IMR-90 (cell line): ENCODE data around the gene NT5C1A. TPM values are rescaled to one million over a fixed set of nuclear protein-coding genes. Genes with fewer than 3 reads are reported as not detected.

Experiments used
- ATAC-seq: fragments of 200-7000 bp; cut with Tn5 transposase; 2 replicates; pipeline ENCODE4 v1.9.1; 2020; ENCODE audit warnings: low read depth, mild to moderate bottlenecking, moderate library complexity
- BruUV-seq: library from RNA; stranded (reverse); fragments of 400-500 nt; replicated peaks from 2 replicates; lab custom pipeline; 2021; lab: Mats Ljungman, UMichigan
- CTCF ChIA-PET: fragments of 300-600 bp; formaldehyde crosslinking; extraction: SDS; loops from one replicate; lab custom pipeline; 2021; ENCODE audit warnings: antibody characterized with exemption; lab: Yijun Ruan, JAX
- POLR2A ChIA-PET: fragments of 300-600 bp; sonication (Branson Sonifier 250); formaldehyde crosslinking; loops from one replicate; lab custom pipeline; 2022; ENCODE audit warnings: antibody characterized with exemption; ENCODE audit not compliant: unreplicated experiment; lab: Charles Lee
- DNase-seq: peaks from one replicate; pipeline ENCODE4 v3.0.0; 2013
- H2AFZ ChIP-seq: replicated peaks from 2 replicates; pipeline ENCODE3; 2013; ENCODE audit warnings: low read length, mild to moderate bottlenecking; ENCODE audit not compliant: poor library complexity
- H2AK5ac ChIP-seq: 2 replicates; pipeline ENCODE4 v1.6.1; 2013; ENCODE audit warnings: low read depth, low read length, inconsistent platforms
- H2AK9ac ChIP-seq: replicated peaks from 2 replicates; pipeline ENCODE3; 2013; ENCODE audit warnings: mild to moderate bottlenecking, low read depth, low read length, moderate library complexity; ENCODE audit not compliant: poor library complexity
- H2BK120ac ChIP-seq: 2 replicates; pipeline ENCODE4 v1.6.1; 2013; ENCODE audit warnings: low read depth, low read length, inconsistent platforms
- H2BK15ac ChIP-seq: 3 replicates; pipeline ENCODE4 v1.6.1; 2013; ENCODE audit warnings: low read depth, low read length, inconsistent platforms
- H2BK20ac ChIP-seq: 2 replicates; pipeline ENCODE4 v1.6.1; 2013; ENCODE audit warnings: low read depth, mild to moderate bottlenecking, inconsistent platforms, low read length, moderate library complexity
- H2BK5ac ChIP-seq: 2 replicates; pipeline ENCODE4 v1.6.1; 2013; ENCODE audit warnings: mild to moderate bottlenecking, low read depth, low read length, inconsistent platforms; ENCODE audit not compliant: poor library complexity, severe bottlenecking
- H3K14ac ChIP-seq: replicated peaks from 2 replicates; pipeline ENCODE4 v1.6.1; 2013; ENCODE audit warnings: low read depth, low read length, inconsistent platforms
- H3K18ac ChIP-seq: 2 replicates; pipeline ENCODE4 v1.6.1; 2013; ENCODE audit warnings: low read depth, low read length, control low read depth
- H3K23ac ChIP-seq: 2 replicates; pipeline ENCODE4 v1.6.1; 2013; ENCODE audit warnings: low read depth, low read length, inconsistent platforms
- H3K27ac ChIP-seq: 2 replicates; pipeline ENCODE4 v1.5.1; 2013; ENCODE audit warnings: mild to moderate bottlenecking, control low read depth, low read length; ENCODE audit not compliant: insufficient read depth
- H3K27me3 ChIP-seq: 2 replicates; pipeline ENCODE4 v1.6.1; 2013; ENCODE audit warnings: low read length; ENCODE audit not compliant: control insufficient read depth, insufficient read depth
- H3K36me3 ChIP-seq: 2 replicates; pipeline ENCODE4 v1.6.1; 2013; ENCODE audit warnings: low read length, mixed read lengths; ENCODE audit not compliant: control insufficient read depth, insufficient read depth
- H3K4ac ChIP-seq: 2 replicates; pipeline ENCODE4 v1.6.1; 2013; ENCODE audit warnings: low read depth, low read length, inconsistent platforms
- H3K4me1 ChIP-seq: 2 replicates; pipeline ENCODE4 v1.6.1; 2013; ENCODE audit warnings: low read length, mixed read lengths; ENCODE audit not compliant: control insufficient read depth, insufficient read depth
- H3K4me2 ChIP-seq: 2 replicates; pipeline ENCODE4 v1.6.1; 2013; ENCODE audit warnings: low read depth, mild to moderate bottlenecking, control low read depth, low read length, moderate library complexity
- H3K4me3 ChIP-seq: 2 replicates; pipeline ENCODE4 v1.5.1; 2013; ENCODE audit warnings: low read depth, mild to moderate bottlenecking, control low read depth, low read length, moderate library complexity; ENCODE audit not compliant: insufficient read depth
- H3K56ac ChIP-seq: 2 replicates; pipeline ENCODE4 v1.6.1; 2013; ENCODE audit warnings: low read length, inconsistent platforms; ENCODE audit not compliant: insufficient read depth; ENCODE audit errors: extremely low read depth
- H3K79me1 ChIP-seq, 2 experiments: 2 replicates each; pipeline ENCODE4 v1.6.1; 2013; ENCODE audit warnings: low read length in 2 of 2, inconsistent platforms in 1 of 2, low read depth in 1 of 2
- H3K9ac ChIP-seq: 2 replicates; pipeline ENCODE4 v1.6.1; 2013; ENCODE audit warnings: low read depth, low read length, control low read depth
- H3K9me1 ChIP-seq: 2 replicates; pipeline ENCODE4 v1.6.1; 2013; ENCODE audit warnings: low read length, inconsistent platforms; ENCODE audit not compliant: insufficient read depth
- H3K9me3 ChIP-seq: 2 replicates; pipeline ENCODE4 v1.6.1; 2013; ENCODE audit warnings: low read length; ENCODE audit not compliant: control insufficient read depth, insufficient read depth
- H4K20me1 ChIP-seq: 2 replicates; pipeline ENCODE4 v1.6.1; 2013; ENCODE audit warnings: low read length, inconsistent platforms; ENCODE audit not compliant: insufficient read depth
- H4K5ac ChIP-seq: 2 replicates; pipeline ENCODE4 v1.6.1; 2013; ENCODE audit warnings: mild to moderate bottlenecking, low read depth, low read length, control low read depth
- H4K8ac ChIP-seq, 2 experiments: 2 replicates each; pipeline ENCODE4 v1.6.1; 2013; ENCODE audit warnings: low read depth in 2 of 2, low read length in 2 of 2, control low read depth in 1 of 2, inconsistent platforms in 1 of 2
- H4K91ac ChIP-seq: 2 replicates; pipeline ENCODE4 v1.6.1; 2013; ENCODE audit warnings: low read depth, low read length, inconsistent platforms; ENCODE audit not compliant: insufficient read depth
- BHLHE40 ChIP-seq: fragments of 150-350 bp; IDR thresholded peaks from 2 replicates; pipeline ENCODE4 v1.6.1; 2016; ENCODE audit warnings: mild to moderate bottlenecking, low read depth, low read length
- CEBPB ChIP-seq: IDR thresholded peaks from 2 replicates; pipeline ENCODE4 v1.6.1; 2012; ENCODE audit warnings: low read depth, low read length, improper control_type of control experiment
- CTCF ChIP-seq: conservative IDR thresholded peaks from 2 replicates; pipeline ENCODE4 v1.5.1; 2012; ENCODE audit warnings: mild to moderate bottlenecking, low read depth, low read length, improper control_type of control experiment
- ELK1 ChIP-seq: fragments of 150-350 bp; IDR thresholded peaks from 2 replicates; pipeline ENCODE4 v1.6.1; 2016; ENCODE audit warnings: low read depth, mild to moderate bottlenecking, low read length, moderate library complexity, borderline replicate concordance
- FOS ChIP-seq: fragments of 150-350 bp; IDR thresholded peaks from 2 replicates; pipeline ENCODE4 v1.6.1; 2016; ENCODE audit warnings: low read depth, low read length
- MAFK ChIP-seq: IDR thresholded peaks from 2 replicates; pipeline ENCODE4 v1.6.1; 2012; ENCODE audit warnings: low read depth, low read length, improper control_type of control experiment
- NFE2L2 ChIP-seq: fragments of 150-350 bp; IDR thresholded peaks from 2 replicates; pipeline ENCODE4 v1.6.1; 2016; ENCODE audit warnings: low read depth, mild to moderate bottlenecking, low read length
- RAD21 ChIP-seq: IDR thresholded peaks from 2 replicates; pipeline ENCODE4 v1.6.1; 2012; ENCODE audit warnings: low read length, improper control_type of control experiment
- RCOR1 ChIP-seq: IDR thresholded peaks from 2 replicates; pipeline ENCODE4 v1.6.1; 2012; ENCODE audit warnings: mild to moderate bottlenecking, low read length, improper control_type of control experiment; ENCODE audit not compliant: insufficient replicate concordance
- RFX5 ChIP-seq: IDR thresholded peaks from 2 replicates; pipeline ENCODE4 v1.8.0; 2012; ENCODE audit warnings: low read depth, mild to moderate bottlenecking, low read length, moderate library complexity
- SMC3 ChIP-seq: fragments of 150-350 bp; IDR thresholded peaks from 2 replicates; pipeline ENCODE4 v1.6.1; 2016; ENCODE audit warnings: low read depth, mild to moderate bottlenecking, antibody characterized with exemption, low read length, moderate library complexity
- WGBS, 2 experiments: methylation state at CpG; one replicate each; pipeline versions ENCODE4 v1.1.5 to v1.1.7; 2013; ENCODE audit warnings: missing lambda C conversion rate in 2 of 2; ENCODE audit not compliant: insufficient read length in 1 of 2; ENCODE audit errors: extremely low coverage in 2 of 2; 5-methylcytosine and 5-hydroxymethylcytosine counted together
- dilution Hi-C: fragments of 300-500 bp; cut with HindIII; formaldehyde crosslinking; loops from one replicate; pipeline ENCODE4 v1.14.3; 2018; ENCODE audit warnings: low sequenced_read_pairs; ENCODE audit not compliant: unreplicated experiment
- in situ Hi-C: fragments of 300-500 bp; cut with MboI; formaldehyde crosslinking; loops from 3 replicates; pipeline ENCODE4 v1.14.3; 2019; ENCODE audit warnings: low sequenced_read_pairs, inconsistent platforms, mixed read lengths
- intact Hi-C: fragments of 100-400 bp; cut with micrococcal nuclease; formaldehyde crosslinking; loops from 2 replicates; pipeline ENCODE4 v1.10.0; 2022
- polyA plus RNA-seq, 3 experiments: library from polyadenylated mRNA; depleted of rRNA; stranded (reverse); fragments of >200 nt; gene quantifications; 2 replicates each; pipeline ENCODE4 v1.2.3, GENCODE V29; 2012; ENCODE audit warnings: low replicate concordance in 1 of 3
- total RNA-seq: library from RNA; depleted of rRNA; stranded (reverse); fragments of >200 nt; gene quantifications from 2 replicates; pipeline ENCODE4 v1.2.3, GENCODE V29; 2012

The NT5C1A gene
- total and polyA plus RNA-seq, 2 of the 4 experiments (the other 2 are of a cell fraction), result not detected

- DNase-seq (no peak), ATAC-seq (no peak)
- Histone ChIP-seq H3K9ac (no peak overlapping the region), H2BK120ac (no peak overlapping the region), H3K4me1 (peaks cover 5% of the 10 kb centered on the region; the same call in 1 of the 2 replicates), H2AK5ac (no peak overlapping the region), H3K23ac (no peak overlapping the region), H3K79me1 (no peaks in the 10 kb centered on the region), H2BK5ac (no peak overlapping the region), H4K8ac (no peak overlapping the region), H3K4me3 (no peak overlapping the region), H2AFZ (no peak overlapping the region), H4K91ac (no peak overlapping the region), H3K56ac (no peak overlapping the region), H3K18ac (no peak overlapping the region), H2AK9ac (no peak overlapping the region), H2BK20ac (no peak overlapping the region), H3K27me3 (peaks cover 24% of the 10 kb centered on the region), H4K5ac (no peak overlapping the region), H3K9me3 (0 out of 2 replicates have a peak, but pooled peaks cover 2% of the 10 kb centered on the region), H3K4me2 (no peak overlapping the region), H2BK15ac (no peak overlapping the region), H4K20me1 (no peaks in the 10 kb centered on the region), H3K36me3 (no peaks in the 10 kb centered on the region), H3K9me1 (no peaks in the 10 kb centered on the region), H3K4ac (no peak overlapping the region), H3K14ac (no peak overlapping the region), H3K27ac (no peak overlapping the region)
- no TSS peak for BruUV-seq
- 16% methylated on average over 3 of the region's 6 CpGs; no CpG with 5 or more reads in 1 of the 2 experiments for WGBS, 2 experiments
- intact Hi-C loops (no loop called here), dilution Hi-C loops (no loop called here), in situ Hi-C loops (no loop called here)
- TF ChIP-seq SMC3 (no peak), MAFK (no peak), CTCF (no peak), CEBPB (no peak), BHLHE40 (no peak), FOS (no peak), RAD21 (no peak), RCOR1 (no peak), NFE2L2 (no peak), RFX5 (no peak), ELK1 (no peak)
- POLR2A ChIA-PET, result no interaction called here
- CTCF ChIA-PET, result no interaction called here
These were observed 48.9 kb downstream of the NT5C1A start for GRCh38 chr1:39623053-39623452.
